IPS-20b (cell line): ENCODE measurements around the gene CROCC2.

Experiments
- H3K27ac ChIP-seq: one replicate; pipeline ENCODE4 v1.5.1; 2013; ENCODE audit warnings: low read length
- H3K27me3 ChIP-seq: 2 replicates; pipeline ENCODE4 v1.6.1; 2013; ENCODE audit warnings: mild to moderate bottlenecking, low read length, inconsistent platforms; ENCODE audit not compliant: insufficient read depth
- H3K36me3 ChIP-seq: 2 replicates; pipeline ENCODE4 v1.6.1; 2013; ENCODE audit warnings: low read depth, mild to moderate bottlenecking, inconsistent platforms, low read length, moderate library complexity; ENCODE audit not compliant: insufficient read depth
- H3K4me1 ChIP-seq: 2 replicates; pipeline ENCODE4 v1.6.1; 2013; ENCODE audit warnings: mild to moderate bottlenecking, control low read depth, inconsistent platforms, low read length, moderate library complexity; ENCODE audit not compliant: insufficient read depth
- H3K4me3 ChIP-seq: 2 replicates; pipeline ENCODE4 v1.5.1; 2013; ENCODE audit warnings: mild to moderate bottlenecking, low read length, inconsistent platforms
- H3K9ac ChIP-seq: 2 replicates; pipeline ENCODE4 v1.6.1; 2013; ENCODE audit warnings: low read depth, mild to moderate bottlenecking, inconsistent platforms, low read length, moderate library complexity
- H3K9me3 ChIP-seq: 2 replicates; pipeline ENCODE4 v1.6.1; 2013; ENCODE audit warnings: mild to moderate bottlenecking, low read depth, low read length, inconsistent platforms; ENCODE audit not compliant: insufficient read depth

The CROCC2 gene

DNA sequence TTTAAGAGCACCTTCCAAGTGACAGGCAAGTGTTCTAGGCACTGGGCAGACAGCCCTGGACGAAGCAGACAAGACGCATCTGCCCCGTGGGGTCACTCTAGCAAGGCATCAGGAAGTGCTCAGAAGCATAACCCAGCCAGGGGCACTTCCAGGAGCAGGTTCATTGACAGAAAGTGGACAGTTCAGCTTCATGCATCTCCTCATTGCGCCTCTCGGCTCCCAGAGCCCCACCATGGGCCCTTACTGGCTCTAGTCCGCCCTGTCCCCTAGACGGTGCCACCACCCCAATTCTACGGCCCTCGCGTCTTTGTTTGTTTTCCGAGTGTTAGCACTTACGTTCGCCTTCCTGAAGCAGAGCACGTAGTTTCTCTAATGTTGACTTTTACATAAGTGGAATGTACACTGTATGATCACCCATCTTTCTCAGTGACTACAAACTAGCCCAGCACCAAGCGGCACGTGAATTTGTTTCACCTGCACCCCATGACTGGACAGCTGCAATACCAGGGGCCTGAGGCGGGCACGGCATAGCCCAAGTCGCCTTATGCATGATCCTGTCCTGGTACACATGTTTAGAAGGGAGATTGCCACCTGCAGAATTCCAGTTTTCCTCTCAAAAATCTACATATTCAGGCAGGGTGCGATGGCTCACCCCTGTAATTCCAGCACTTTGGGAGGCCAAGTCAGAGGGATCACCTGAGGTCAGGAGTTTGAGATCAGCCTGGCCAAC is 125.5 kb downstream of the CROCC2 start:
- no peak overlapping the region for H3K27ac ChIP-seq
- no peak overlapping the region for H3K9ac ChIP-seq
- H3K9me3 ChIP-seq = peaks cover 2% of the 10 kb centered on the region; the same call in 1 of the 2 replicates
- peaks cover 18% of the 10 kb centered on the region for H3K27me3 ChIP-seq
- no peak overlapping the region for H3K4me3 ChIP-seq
- no peaks in the 10 kb centered on the region for H3K4me1 ChIP-seq
- no peaks in the 10 kb centered on the region for H3K36me3 ChIP-seq

GRCh38 chr2:241033336-241033987 is 127.3 kb downstream of the CROCC2 start:
- no peak overlapping the region for H3K9ac ChIP-seq
- no peak overlapping the region for H3K27ac ChIP-seq
- no peak overlapping the region for H3K4me3 ChIP-seq
- H3K36me3 ChIP-seq = no peaks in the 10 kb centered on the region
- H3K9me3 ChIP-seq = no peaks in the 10 kb centered on the region
- H3K27me3 ChIP-seq = peaks cover 36% of the 10 kb centered on the region
- H3K4me1 ChIP-seq = no peaks in the 10 kb centered on the region

DNA sequence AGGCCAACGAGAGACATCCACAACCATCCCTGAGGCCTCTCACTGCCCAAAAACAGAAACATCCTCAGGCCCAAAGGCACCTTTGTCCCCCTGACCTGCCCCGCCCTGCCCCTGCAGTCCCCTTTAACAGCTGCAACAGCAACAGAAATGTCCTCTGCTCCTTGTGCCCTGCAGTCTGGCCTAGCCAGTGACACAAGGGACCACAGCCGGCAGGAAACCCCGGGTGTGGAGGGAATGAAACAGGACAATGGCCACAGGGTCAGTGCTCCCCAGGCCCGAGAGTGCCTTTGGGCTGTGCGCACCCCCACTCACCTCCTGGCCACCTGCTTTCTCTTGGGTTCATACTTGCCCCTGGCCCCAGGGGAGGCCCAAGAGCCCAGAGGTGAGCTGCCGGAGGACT is 127.9 kb downstream of the CROCC2 start:
- Histone ChIP-seq H3K36me3 (no peaks in the 10 kb centered on the region), H3K9me3 (no peaks in the 10 kb centered on the region), H3K27ac (no peak overlapping the region), H3K27me3 (peaks cover 38% of the 10 kb centered on the region), H3K9ac (no peak overlapping the region), H3K4me3 (no peak overlapping the region), H3K4me1 (no peaks in the 10 kb centered on the region)

DNA sequence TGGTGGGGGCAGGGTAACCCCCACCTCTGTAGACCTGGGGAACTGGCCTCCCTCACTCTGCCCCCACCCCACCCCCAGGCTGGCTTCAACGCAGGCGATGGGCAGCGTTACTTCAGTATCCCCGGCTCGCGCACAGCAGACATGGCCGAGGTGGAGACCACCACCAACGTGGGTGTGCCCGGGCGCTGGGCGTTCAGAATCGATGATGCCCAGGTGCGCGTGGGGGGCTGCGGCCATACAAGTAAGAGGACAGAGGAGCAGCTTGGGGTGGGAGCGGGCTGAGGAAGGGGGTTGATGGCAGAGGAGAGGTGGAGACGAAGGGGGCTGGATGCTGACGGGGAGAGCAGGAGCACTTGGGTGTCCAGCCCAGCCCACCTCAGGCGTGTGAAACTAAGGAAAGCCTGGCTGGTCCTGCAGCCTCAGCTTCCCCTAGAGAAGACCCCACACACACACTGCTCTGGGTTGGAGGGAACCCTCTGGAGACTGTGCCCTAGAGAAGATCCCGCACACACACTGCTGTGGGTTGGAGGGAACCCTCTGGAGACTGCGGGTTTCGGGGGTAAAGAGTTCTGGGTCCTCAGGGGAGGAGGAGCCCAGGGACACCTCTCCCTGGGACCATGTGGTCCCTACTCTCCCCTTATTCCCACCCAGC is 128.5 kb downstream of the CROCC2 start:
- Histone ChIP-seq H3K4me3 (no peak overlapping the region), H3K9me3 (no peaks in the 10 kb centered on the region), H3K9ac (no peak overlapping the region), H3K36me3 (no peaks in the 10 kb centered on the region), H3K4me1 (no peaks in the 10 kb centered on the region), H3K27ac (no peak overlapping the region), H3K27me3 (peaks cover 38% of the 10 kb centered on the region)

DNA sequence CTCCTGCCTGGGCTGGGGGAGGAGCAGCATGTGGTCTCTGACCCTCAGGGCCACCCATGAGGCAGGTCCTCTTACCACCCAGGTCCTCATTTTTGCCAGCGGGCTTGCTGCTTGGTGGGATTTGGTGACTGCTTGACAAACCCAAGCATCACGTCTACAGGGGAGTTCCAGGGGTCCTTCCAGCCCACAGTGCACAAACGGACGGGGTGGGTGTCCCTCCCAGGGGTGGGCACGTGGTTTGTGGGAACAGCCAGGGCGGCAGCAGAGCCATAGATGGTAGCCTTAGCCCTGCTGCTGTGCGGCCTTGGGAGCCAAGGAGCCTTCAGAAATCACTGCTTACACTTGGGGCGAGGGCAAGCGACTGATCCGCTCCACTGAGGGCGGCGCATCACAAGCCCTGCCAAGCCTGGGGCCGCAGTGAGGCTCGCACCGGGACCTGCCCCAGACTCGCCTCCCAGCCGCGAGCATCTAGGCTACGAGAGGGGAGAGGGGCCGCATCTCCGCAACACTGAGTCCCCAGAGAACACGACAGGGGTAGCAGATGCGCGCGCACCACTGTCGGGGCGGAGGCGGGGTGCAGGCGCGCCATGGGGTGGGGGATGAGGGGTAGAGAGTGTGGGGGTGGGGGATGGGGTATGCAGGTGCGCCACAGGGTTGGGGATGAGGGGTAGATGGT is 129.1 kb downstream of the CROCC2 start:
- no peak overlapping the region for H3K27ac ChIP-seq
- no peaks in the 10 kb centered on the region for H3K4me1 ChIP-seq
- no peaks in the 10 kb centered on the region for H3K9me3 ChIP-seq
- H3K9ac ChIP-seq = no peak overlapping the region
- H3K4me3 ChIP-seq = peak overlapping the region; percentile 45; the same call in 1 of the 2 replicates
- H3K27me3 ChIP-seq = peaks cover 38% of the 10 kb centered on the region
- no peaks in the 10 kb centered on the region for H3K36me3 ChIP-seq

- no peaks in the 10 kb centered on the region for H3K36me3 ChIP-seq
- H3K4me1 ChIP-seq = no peaks in the 10 kb centered on the region
- no peak overlapping the region for H3K27ac ChIP-seq
- peaks cover 38% of the 10 kb centered on the region for H3K27me3 ChIP-seq
- no peaks in the 10 kb centered on the region for H3K9me3 ChIP-seq
- H3K9ac ChIP-seq = no peak overlapping the region
- peak overlapping the region; percentile 68; the same call in 1 of the 2 replicates for H3K4me3 ChIP-seq
Measured at GRCh38 chr2:241035818-241036396, 129.8 kb downstream of the CROCC2 start.

DNA sequence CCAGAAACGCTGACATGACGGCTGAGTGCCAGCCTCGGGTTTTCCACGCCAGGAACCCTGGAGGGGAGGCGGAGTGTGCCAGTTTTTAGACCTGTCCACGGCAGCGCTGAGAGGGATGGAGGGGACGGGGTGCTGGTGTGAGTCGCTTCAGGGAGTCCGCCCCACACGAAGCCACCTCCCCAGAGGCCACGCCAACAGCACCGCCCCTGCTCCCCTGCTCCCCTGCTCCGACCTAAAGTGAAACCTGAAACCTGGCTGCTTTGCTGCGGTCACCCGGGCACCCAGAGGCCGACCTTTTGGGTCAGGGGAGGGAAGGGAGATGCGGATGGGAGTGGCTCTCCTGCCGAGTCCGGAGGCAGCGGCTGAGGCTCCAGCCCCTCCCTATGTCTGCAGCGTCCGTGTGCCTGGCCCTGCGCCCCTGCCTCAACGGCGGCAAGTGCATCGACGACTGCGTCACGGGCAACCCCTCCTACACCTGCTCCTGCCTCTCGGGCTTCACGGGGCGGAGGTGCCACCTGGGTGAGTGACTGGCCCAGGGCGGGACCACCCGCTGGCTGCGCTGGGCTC is 130.3 kb downstream of the CROCC2 start:
- no peak overlapping the region for H3K27ac ChIP-seq

GRCh38 chr2:241036964-241037421 is 130.9 kb downstream of the CROCC2 start:
- Histone ChIP-seq H3K36me3 (no peaks in the 10 kb centered on the region), H3K4me1 (no peaks in the 10 kb centered on the region), H3K27me3 (peaks cover 38% of the 10 kb centered on the region), H3K9me3 (no peaks in the 10 kb centered on the region), H3K9ac (no peak overlapping the region), H3K4me3 (peak overlapping the region; percentile 68; the same call in 1 of the 2 replicates), H3K27ac (no peak overlapping the region)

More for the DNA sequence above, 130.3 kb downstream of the CROCC2 start:
- no peak overlapping the region for H3K9ac ChIP-seq
- H3K4me3 ChIP-seq = peak overlapping the region; percentile 68; the same call in 1 of the 2 replicates
- no peaks in the 10 kb centered on the region for H3K9me3 ChIP-seq
- no peaks in the 10 kb centered on the region for H3K4me1 ChIP-seq
- peaks cover 38% of the 10 kb centered on the region for H3K27me3 ChIP-seq
- no peaks in the 10 kb centered on the region for H3K36me3 ChIP-seq

- no peaks in the 10 kb centered on the region for H3K36me3 ChIP-seq
- H3K9ac ChIP-seq = no peak overlapping the region
- peaks cover 38% of the 10 kb centered on the region for H3K27me3 ChIP-seq
- no peak overlapping the region for H3K4me3 ChIP-seq
- H3K27ac ChIP-seq = no peak overlapping the region
- H3K9me3 ChIP-seq = no peaks in the 10 kb centered on the region
- no peaks in the 10 kb centered on the region for H3K4me1 ChIP-seq
Measured at GRCh38 chr2:241037498-241037897, 131.4 kb downstream of the CROCC2 start.

DNA sequence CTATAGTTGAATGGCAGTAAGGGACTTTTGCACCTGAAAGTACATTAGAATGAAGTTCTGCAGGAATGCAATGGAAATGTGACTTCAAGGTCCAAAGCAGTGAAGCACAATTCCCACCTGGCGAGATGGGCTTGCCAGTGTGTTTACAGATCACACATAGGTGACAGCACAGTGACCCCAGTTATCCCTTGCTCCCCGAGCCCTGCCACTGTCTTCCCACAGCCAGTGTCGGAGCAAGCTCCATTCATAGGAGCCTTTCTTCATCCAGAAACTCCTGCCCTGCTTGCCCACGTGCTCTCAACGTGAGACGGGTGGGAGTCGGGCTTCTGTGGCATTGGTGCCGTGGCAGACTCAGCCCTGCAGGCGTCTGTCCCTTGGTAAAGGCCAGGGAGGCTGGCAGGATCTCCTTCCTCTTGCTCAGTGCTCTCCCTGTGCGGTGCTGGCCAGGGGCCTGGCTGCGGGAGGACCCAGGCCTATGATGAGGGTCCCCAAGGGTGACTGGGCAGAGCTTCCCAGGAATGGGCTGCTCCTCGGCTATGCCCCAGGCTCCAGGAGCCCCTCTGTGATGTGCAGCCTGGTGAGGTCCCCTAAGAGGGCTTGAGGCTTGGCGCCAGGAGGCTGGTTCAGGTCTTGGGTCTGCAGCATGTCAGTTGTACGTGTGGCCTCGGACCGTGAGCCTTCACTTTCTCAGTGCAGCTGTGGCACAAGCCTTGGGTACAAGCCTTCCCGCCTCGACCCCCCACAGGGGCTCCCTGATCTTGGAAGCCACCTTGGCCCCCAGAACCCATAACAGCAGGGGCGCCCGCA is 132.4 kb downstream of the CROCC2 start:
- Histone ChIP-seq H3K4me1 (no peaks in the 10 kb centered on the region), H3K27me3 (peaks cover 38% of the 10 kb centered on the region), H3K27ac (no peak overlapping the region)

More for the DNA sequence above, 132.4 kb downstream of the CROCC2 start:
- H3K9me3 ChIP-seq = no peaks in the 10 kb centered on the region
- H3K9ac ChIP-seq = no peak overlapping the region
- no peaks in the 10 kb centered on the region for H3K36me3 ChIP-seq
- H3K4me3 ChIP-seq = no peak overlapping the region
